HL-60 (cell line): ENCODE data around the gene PCP2.

Experiments used
- POLR2AphosphoS5 ChIP-seq: IDR thresholded peaks from 2 replicates; pipeline ENCODE4 v1.6.1; 2012; ENCODE audit warnings: low read depth
- TF ChIP-seq, protein P1 (sequence below): IDR thresholded peaks from one replicate; pipeline ENCODE4 v1.5.1; 2011; ENCODE audit warnings: low read length, control low read depth, inconsistent platforms; ENCODE audit not compliant: insufficient read depth

DNA sequence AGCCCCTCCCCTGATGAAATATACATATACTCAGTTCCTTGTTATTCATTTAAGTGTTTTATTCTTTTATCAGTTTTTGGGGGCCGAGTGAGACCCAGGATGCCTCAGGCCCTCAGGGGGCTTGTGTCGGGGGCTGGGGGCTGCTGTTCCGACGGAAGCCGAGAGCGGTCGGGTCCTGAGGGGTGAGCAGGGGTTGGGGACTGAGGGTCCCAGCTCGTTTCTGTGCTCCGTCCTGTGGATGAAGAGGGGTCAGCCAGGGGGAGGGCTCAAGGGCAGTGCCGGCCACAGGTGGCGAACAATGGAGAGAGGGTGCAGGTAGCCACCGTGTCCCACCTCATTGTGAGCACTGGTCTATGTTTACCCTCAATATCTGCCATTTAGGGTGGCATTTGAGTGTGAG is 1.9 kb downstream of the PCP2 start:
- TF ChIP-seq, protein P1, sequence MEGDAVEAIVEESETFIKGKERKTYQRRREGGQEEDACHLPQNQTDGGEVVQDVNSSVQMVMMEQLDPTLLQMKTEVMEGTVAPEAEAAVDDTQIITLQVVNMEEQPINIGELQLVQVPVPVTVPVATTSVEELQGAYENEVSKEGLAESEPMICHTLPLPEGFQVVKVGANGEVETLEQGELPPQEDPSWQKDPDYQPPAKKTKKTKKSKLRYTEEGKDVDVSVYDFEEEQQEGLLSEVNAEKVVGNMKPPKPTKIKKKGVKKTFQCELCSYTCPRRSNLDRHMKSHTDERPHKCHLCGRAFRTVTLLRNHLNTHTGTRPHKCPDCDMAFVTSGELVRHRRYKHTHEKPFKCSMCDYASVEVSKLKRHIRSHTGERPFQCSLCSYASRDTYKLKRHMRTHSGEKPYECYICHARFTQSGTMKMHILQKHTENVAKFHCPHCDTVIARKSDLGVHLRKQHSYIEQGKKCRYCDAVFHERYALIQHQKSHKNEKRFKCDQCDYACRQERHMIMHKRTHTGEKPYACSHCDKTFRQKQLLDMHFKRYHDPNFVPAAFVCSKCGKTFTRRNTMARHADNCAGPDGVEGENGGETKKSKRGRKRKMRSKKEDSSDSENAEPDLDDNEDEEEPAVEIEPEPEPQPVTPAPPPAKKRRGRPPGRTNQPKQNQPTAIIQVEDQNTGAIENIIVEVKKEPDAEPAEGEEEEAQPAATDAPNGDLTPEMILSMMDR, result no peak
- no peak for TF ChIP-seq POLR2AphosphoS5
